KOPT-K1 (cell line): Measurements from ENCODE around the gene PFKFB3.
"Not testable (repeated sequence)": the region's sequence is repeated elsewhere in the genome, so short reads cannot be mapped to it uniquely, and the experiment has no call there.

Experiments used
- H3K27ac ChIP-seq: fragments of 200-600 bp; sonication (generic); 2 replicates; pipeline ENCODE4 v1.5.1; 2016; ENCODE audit warnings: antibody characterized with exemption, mild to moderate bottlenecking, low read depth, low read length; ENCODE audit not compliant: poor library complexity, severe bottlenecking
- H3K36me3 ChIP-seq: fragments of 200-600 bp; sonication (generic); 2 replicates; pipeline ENCODE4 v1.5.1; 2017; ENCODE audit warnings: antibody characterized with exemption, mild to moderate bottlenecking, low read length, moderate library complexity; ENCODE audit not compliant: insufficient read depth
- H3K9me3 ChIP-seq: fragments of 200-600 bp; sonication (generic); 2 replicates; pipeline ENCODE4 v1.5.1; 2017; ENCODE audit warnings: antibody characterized with exemption, low read length, mild to moderate bottlenecking; ENCODE audit not compliant: insufficient read depth, poor library complexity, severe bottlenecking

Gene PFKFB3

DNA sequence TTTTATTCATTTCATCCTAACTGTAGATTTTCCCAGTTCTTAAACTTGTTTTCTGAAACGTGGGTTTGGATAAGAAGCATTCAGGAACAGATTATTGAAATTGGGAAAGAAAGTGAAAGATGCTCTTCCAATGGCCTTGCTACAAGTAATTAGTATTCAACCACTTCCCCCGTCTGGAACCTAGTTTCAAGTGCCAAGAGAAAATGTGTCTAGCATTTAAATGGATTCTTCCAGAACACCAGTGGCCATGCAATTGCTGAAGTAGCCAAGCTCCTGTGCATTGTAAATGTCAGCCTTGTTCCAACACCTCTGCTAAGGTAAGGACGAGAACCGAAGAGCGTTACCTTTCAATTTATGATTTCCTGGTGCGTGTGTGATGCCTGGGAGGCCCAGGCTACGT, 68.2 kb downstream of the PFKFB3 start:
- Histone ChIP-seq H3K9me3 (no peaks in the 10 kb centered on the region), H3K27ac (no peak overlapping the region), H3K36me3 (no peaks in the 10 kb centered on the region)

DNA sequence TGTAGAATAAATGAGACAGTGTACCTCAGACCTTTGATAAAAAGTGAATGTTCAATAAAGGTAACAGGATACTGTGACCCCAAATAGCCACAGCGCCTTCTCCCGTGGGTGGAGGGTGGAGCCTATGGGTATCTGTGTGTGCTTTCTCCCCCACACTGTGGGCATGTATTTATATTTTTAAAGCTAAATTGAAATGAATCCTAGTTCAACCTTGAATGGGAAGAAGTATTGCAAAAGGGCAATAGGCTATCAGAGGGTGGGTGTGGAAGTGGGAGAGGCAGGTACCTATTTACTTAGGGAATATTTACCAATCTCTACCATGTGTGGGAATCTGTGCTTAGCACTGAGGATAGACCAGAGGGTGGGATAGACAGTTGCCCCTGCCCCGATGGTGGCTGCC, 68.9 kb downstream of the PFKFB3 start:
- Histone ChIP-seq H3K27ac (no peak overlapping the region), H3K36me3 (no peaks in the 10 kb centered on the region), H3K9me3 (no peaks in the 10 kb centered on the region)

DNA sequence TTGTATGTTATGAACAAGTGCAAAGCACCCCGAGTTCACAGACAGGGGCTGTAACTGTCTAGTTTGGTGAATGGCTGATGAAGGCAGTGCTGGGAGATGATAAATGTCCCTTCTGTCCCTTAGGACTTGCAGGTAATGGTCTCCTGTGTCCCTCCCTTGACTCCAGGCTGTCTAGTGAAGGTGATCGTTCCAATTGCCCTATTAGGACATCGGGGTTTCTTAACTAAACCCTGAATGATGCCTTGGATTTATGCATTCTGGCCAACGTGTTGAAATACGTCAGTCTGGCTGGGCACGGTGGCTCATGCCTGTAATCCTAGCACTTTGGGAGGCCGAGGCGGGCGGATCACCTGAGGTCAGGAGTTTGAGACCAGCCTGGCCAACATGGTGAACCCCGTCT, 69.4 kb downstream of the PFKFB3 start:
- no peaks in the 10 kb centered on the region for H3K36me3 ChIP-seq
- no peaks in the 10 kb centered on the region for H3K9me3 ChIP-seq
- H3K27ac ChIP-seq = no peak overlapping the region

GRCh38 chr10:6273351-6273750, 70.6 kb downstream of the PFKFB3 start:
- no peak overlapping the region for H3K27ac ChIP-seq

DNA sequence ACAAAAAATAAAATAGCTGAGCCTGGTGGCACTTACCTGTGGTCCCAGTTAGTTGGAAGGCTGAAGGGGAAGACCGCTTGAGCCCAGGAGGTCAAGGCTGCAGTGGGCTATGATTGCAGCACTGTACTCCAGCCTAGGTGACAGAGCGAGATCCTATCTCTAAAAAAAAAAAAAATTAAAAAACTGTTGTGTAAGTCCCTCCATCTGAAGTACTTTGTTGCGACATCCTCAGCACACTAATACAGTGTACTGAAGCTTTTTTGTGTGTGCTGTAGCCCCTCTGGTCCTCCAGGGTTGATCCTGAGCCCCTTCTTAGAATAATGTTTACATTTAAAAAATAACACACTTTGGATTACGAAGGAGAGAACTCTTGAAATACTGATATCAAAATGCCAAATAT, 71.3 kb downstream of the PFKFB3 start:
- Histone ChIP-seq H3K27ac (no peak overlapping the region), H3K9me3 (no peaks in the 10 kb centered on the region), H3K36me3 (no peaks in the 10 kb centered on the region)

More at GRCh38 chr10:6273351-6273750, 70.6 kb downstream of the PFKFB3 start:
- no peaks in the 10 kb centered on the region for H3K36me3 ChIP-seq
- no peaks in the 10 kb centered on the region for H3K9me3 ChIP-seq

GRCh38 chr10:6274484-6274883, 71.8 kb downstream of the PFKFB3 start:
- Histone ChIP-seq H3K36me3 (no peaks in the 10 kb centered on the region), H3K9me3 (no peaks in the 10 kb centered on the region), H3K27ac (no peak overlapping the region)

- Histone ChIP-seq H3K36me3 (no peaks in the 10 kb centered on the region), H3K9me3 (no peaks in the 10 kb centered on the region), H3K27ac (no peak overlapping the region)
Observed at GRCh38 chr10:6275022-6275997, 72.6 kb downstream of the PFKFB3 start.

GRCh38 chr10:6276356-6276755, 73.6 kb downstream of the PFKFB3 start:
- Histone ChIP-seq H3K27ac (no peak overlapping the region), H3K9me3 (no peaks in the 10 kb centered on the region), H3K36me3 (no peaks in the 10 kb centered on the region)

- Histone ChIP-seq H3K36me3 (no peaks in the 10 kb centered on the region), H3K27ac (no peak overlapping the region), H3K9me3 (no peaks in the 10 kb centered on the region)
Observed at GRCh38 chr10:6278519-6279120, 75.9 kb downstream of the PFKFB3 start.

- Histone ChIP-seq H3K36me3 (no peaks in the 10 kb centered on the region), H3K27ac (no peak overlapping the region), H3K9me3 (no peaks in the 10 kb centered on the region)
Observed at GRCh38 chr10:6279540-6280267, 77.0 kb downstream of the PFKFB3 start.

- no peaks in the 10 kb centered on the region for H3K9me3 ChIP-seq
- no peak overlapping the region for H3K27ac ChIP-seq
- H3K36me3 ChIP-seq = no peaks in the 10 kb centered on the region
Observed at GRCh38 chr10:6280291-6280690, 77.6 kb downstream of the PFKFB3 start.

DNA sequence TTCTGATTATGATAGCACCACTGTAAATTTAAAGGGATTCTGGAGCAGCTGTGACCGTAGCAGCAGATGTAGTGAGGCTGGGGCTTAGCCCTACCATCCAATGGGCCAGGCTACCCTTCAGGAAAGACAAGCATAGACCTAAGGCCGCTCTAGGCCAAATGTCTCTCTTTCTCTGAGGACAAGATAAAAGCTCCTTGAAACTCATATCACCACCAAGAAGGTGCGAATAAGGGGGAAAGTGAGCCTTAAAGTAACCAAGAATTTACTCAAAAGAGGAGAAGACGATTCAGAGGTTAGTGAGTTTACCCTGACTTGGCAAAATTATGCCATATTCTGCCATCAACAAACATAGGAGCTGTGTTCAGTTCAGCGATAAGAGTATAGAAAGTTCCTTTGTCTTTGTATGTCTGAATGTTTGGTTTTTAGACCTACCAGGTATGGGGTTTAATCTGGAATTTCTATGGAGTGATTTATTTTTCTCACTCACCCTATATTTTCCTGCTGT, 79.8 kb downstream of the PFKFB3 start:
- Histone ChIP-seq H3K36me3 (no peaks in the 10 kb centered on the region), H3K9me3 (no peaks in the 10 kb centered on the region), H3K27ac (no peak overlapping the region)

- H3K36me3 ChIP-seq = no peaks in the 10 kb centered on the region
Observed at GRCh38 chr10:6283655-6284054, 80.9 kb downstream of the PFKFB3 start.

GRCh38 chr10:6290621-6291020, 87.9 kb downstream of the PFKFB3 start:
- H3K36me3 ChIP-seq, H3K27ac ChIP-seq, H3K9me3 ChIP-seq: not testable (repeated sequence)

More at GRCh38 chr10:6283655-6284054, 80.9 kb downstream of the PFKFB3 start:
- Histone ChIP-seq H3K9me3 (no peaks in the 10 kb centered on the region), H3K27ac (no peak overlapping the region)

DNA sequence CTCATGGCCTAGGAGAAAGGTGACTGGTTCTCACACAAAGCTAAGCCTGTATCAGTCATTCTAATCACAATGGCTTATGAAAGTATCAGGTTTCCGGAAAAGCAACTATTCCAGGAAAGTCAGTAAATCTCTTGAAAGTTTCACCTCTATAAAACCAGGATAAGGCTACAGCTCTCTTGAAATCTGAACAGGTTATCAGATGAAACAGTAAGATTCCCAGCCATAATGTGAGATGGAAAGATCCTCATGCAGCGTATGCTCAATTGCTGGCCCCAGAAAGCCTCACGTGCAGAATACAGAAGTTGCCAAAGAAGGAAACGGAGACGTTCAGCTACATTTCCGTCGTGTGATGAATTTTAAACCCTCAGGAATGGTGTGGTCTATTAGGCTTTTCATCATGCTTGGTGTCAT, 90.0 kb downstream of the PFKFB3 start:
- no peaks in the 10 kb centered on the region for H3K9me3 ChIP-seq
- no peak overlapping the region for H3K27ac ChIP-seq
- H3K36me3 ChIP-seq = no peaks in the 10 kb centered on the region
